ENCODE data around the gene CHRNA9. TPM values are rescaled to one million over a fixed set of nuclear protein-coding genes. Genes with fewer than 3 reads are reported as not detected.

The CHRNA9 gene
- total and polyA plus RNA-seq, 2 experiments from 2014 or later, result 0.58 to 5.7 TPM

GRCh38 chr4:40347472-40347871, 12.3 kb downstream of the CHRNA9 start:
- Histone ChIP-seq H3F3A (replicated peaks; ENCODE audit: low read depth) (no peaks in the 10 kb centered on the region), H3K9me2 (ENCODE audit: insufficient read depth) (0 out of 2 replicates have a peak, but pooled peaks cover 4% of the 10 kb centered on the region), H3K4me3 (no peak overlapping the region)

More at GRCh38 chr4:40347472-40347871, 12.3 kb downstream of the CHRNA9 start:
- no peak for DNase-seq (ENCODE audit: low spot score)
- Histone ChIP-seq H2AFZ (no peak overlapping the region), H3K27me3 (ENCODE audit: insufficient read depth) (no peaks in the 10 kb centered on the region), H3K79me2 (replicated peaks; ENCODE audit: insufficient read depth) (no peaks in the 10 kb centered on the region), H3K27ac (ENCODE audit: low read depth) (no peak overlapping the region), H4K20me1 (replicated peaks; ENCODE audit: insufficient read depth) (no peaks in the 10 kb centered on the region), H3K4me1 (ENCODE audit: insufficient read depth) (peaks cover 5% of the 10 kb centered on the region; the same call in 1 of the 2 replicates), H3K4me2 (no peak overlapping the region), H3K36me3 (ENCODE audit: insufficient read depth) (no peaks in the 10 kb centered on the region)
- H3K4me3 Mint-ChIP-seq, result no peak overlapping the region
- peaks cover 2% of the 10 kb centered on the region for H3K27me3 Mint-ChIP-seq (ENCODE audit: insufficient read depth, low read depth, poor library complexity)
- peaks cover 3% of the 10 kb centered on the region for H3K4me1 Mint-ChIP-seq
- peaks cover 2% of the 10 kb centered on the region; the same call in 2 of the 3 replicates for H3K9me3 Mint-ChIP-seq
- H3K36me3 Mint-ChIP-seq (ENCODE audit: low read depth), result peaks cover 8% of the 10 kb centered on the region
- ATAC-seq, result no peak
- no peak for TF ChIP-seq ZNF114 (CRISPR knock-in tag; IDR thresholded peaks at IDR 0.05)
- TF ChIP-seq JUNB (IDR thresholded peaks at IDR 0.05; ENCODE audit: unreplicated experiment), result no peak
- TF ChIP-seq ZNF462 (CRISPR knock-in tag; IDR thresholded peaks at IDR 0.05), result no peak
- no peak for TF ChIP-seq ETS1 (IDR thresholded peaks at IDR 0.05)
- TF ChIP-seq CTCF (conservative IDR thresholded peaks at IDR 0.05; ENCODE audit: low read depth in 2 of 2), result no peak
- no peak for TF ChIP-seq EZH2 (IDR thresholded peaks at IDR 0.05; ENCODE audit: low read depth, unreplicated experiment)
- TF ChIP-seq STAT1 (IDR thresholded peaks at IDR 0.05; ENCODE audit: unreplicated experiment), result no peak
- no peak for TF ChIP-seq POLR2AphosphoS5 (IDR thresholded peaks at IDR 0.05; ENCODE audit: low read depth)
- no peak for TF ChIP-seq REST (IDR thresholded peaks at IDR 0.05; ENCODE audit: unreplicated experiment)
- H3K27ac Mint-ChIP-seq, result no peak overlapping the region
